ENCODE data around the gene DNAJA2. TPM values are rescaled to one million over a fixed set of nuclear protein-coding genes. Genes with fewer than 3 reads are reported as not detected.
A peak's percentile ranks its signal among the peaks of the same experiment; 100 is the strongest.

The DNAJA2 gene
- total and polyA plus RNA-seq, 7 donors, result 33.6 to 68.7 (median 59.0) TPM

DNA sequence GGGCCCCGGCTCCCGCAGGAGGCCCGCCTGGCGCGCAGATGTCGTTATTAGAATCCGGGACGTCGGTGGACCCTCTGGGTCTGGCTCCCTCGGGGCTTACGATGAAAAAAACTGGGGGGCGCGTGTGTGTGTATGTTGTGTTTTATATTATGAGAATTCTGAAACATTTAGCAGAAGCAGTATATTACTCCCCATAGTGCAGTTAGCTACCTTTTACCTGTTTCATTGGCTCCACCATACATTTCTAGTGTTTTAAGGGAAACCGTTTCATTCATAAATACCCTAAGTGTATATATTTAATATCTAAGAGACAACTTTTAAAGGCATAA lies 486 bp upstream of the DNAJA2 start:
- TF ChIP-seq, protein P1, sequence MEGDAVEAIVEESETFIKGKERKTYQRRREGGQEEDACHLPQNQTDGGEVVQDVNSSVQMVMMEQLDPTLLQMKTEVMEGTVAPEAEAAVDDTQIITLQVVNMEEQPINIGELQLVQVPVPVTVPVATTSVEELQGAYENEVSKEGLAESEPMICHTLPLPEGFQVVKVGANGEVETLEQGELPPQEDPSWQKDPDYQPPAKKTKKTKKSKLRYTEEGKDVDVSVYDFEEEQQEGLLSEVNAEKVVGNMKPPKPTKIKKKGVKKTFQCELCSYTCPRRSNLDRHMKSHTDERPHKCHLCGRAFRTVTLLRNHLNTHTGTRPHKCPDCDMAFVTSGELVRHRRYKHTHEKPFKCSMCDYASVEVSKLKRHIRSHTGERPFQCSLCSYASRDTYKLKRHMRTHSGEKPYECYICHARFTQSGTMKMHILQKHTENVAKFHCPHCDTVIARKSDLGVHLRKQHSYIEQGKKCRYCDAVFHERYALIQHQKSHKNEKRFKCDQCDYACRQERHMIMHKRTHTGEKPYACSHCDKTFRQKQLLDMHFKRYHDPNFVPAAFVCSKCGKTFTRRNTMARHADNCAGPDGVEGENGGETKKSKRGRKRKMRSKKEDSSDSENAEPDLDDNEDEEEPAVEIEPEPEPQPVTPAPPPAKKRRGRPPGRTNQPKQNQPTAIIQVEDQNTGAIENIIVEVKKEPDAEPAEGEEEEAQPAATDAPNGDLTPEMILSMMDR (IDR thresholded peaks at IDR 0.05), result peak in 1 of 4 experiments; percentile 8
- no peak for TF ChIP-seq POLR2AphosphoS5 (IDR thresholded peaks at IDR 0.05)
- Histone ChIP-seq H3K4me1 (peaks cover 0 to 40% (median 32%) of the 10 kb centered on the region in 4 donors), H3K9me3 (no peaks in the 10 kb centered on the region), H3K4me3 (peak overlapping the region; percentile 80 to 95 (median 90)), H3K27me3 (no peaks in the 10 kb centered on the region), H3K27ac (peak overlapping the region; percentile 95 to 99 (median 97)), H3K36me3 (peaks cover 0 to 16% (median 2%) of the 10 kb centered on the region in 4 donors)
- DNase-seq, result no peak
- 1 to 2% methylated on average over 14 of the region's 14 CpGs for WGBS, 2 donors
- intact Hi-C loops (cut with DNase I), result loop anchor here (2.0 kb wide), 3 partner anchors 63 to 285 kb away; partner anchors contain the start of genes C16orf87, ORC6 and VPS35

DNA sequence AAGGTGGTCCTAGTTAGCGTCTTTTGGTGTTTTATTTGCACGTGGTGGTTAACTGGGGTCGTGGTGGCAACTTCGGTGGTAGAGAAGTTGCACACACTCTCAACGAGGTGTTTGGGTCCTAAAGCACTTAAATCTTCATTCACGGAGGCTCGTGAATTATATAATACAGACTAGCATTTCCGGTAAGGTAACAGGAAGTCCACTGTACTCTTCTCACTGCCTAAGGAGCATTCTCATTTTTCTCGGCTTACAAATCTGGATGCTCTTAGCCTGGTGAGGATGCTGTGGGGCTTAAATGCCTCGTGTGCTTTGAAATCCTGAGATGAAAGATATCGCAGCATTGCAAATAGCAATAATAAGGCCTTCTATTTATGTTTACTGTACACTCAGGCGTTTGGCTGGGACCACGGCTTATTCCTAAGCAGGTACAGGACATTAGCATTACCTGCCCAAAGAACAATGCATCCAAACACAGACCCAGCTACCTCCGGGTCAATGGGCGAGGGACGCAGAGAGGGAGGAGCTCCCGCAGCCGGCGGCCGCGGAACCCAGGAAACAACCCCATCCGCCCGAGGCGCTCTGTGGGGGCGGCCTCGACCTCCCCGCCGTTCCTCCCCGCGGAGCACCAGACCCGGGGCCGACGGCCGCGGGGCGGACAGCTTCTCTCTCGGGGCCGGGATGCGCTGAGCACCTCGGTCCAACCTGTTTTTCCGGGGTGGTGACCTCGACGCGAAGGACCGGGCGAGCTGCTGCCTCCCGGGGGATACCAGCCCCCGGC lies 856 bp downstream of the DNAJA2 start:
- intact Hi-C loops (cut with DNase I), result loop anchor here (2.0 kb wide), 3 partner anchors 64 to 284 kb away; partner anchors contain the start of genes C16orf87, ORC6 and VPS35
- Histone ChIP-seq H3K4me1 (peaks cover 0 to 40% (median 32%) of the 10 kb centered on the region in 4 donors), H3K27ac (peak overlapping the region; percentile 95 to 99 (median 97)), H3K9me3 (no peaks in the 10 kb centered on the region), H3K27me3 (no peaks in the 10 kb centered on the region), H3K36me3 (peaks cover 3 to 30% (median 9%) of the 10 kb centered on the region in 4 donors), H3K4me3 (peak overlapping the region; percentile 80 to 95 (median 90))
- DNase-seq, result peak; percentile 65
- WGBS, 2 donors, result 0 to 1% methylated on average over 48 of the region's 48 CpGs
- no peak for TF ChIP-seq POLR2A (IDR thresholded peaks at IDR 0.05)
- TF ChIP-seq POLR2AphosphoS5 (IDR thresholded peaks at IDR 0.05), result no peak
- no peak for TF ChIP-seq EP300 (IDR thresholded peaks at IDR 0.05)
- TF ChIP-seq, protein P1 (IDR thresholded peaks at IDR 0.05), result no peak

DNA sequence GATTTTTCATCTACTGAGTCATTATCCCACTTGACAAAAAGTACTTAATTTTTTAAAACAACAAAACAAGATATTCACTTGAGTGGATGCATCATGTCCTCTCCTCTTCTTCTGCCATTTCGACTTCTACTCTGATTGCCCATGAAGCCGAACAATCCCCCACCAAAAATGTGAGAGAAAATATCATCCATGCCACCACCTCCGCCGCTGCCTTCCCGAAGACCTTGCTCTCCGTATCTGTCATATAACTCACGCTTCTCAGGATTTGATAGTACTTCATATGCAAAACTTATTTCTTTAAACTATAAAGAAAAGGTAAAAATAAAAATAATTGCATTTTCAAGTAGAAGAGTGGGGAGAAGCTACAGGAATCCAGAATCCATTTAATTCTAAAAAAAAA lies 2.2 kb downstream of the DNAJA2 start:
- intact Hi-C loops (cut with DNase I), result no loop called here
- TF ChIP-seq POLR2AphosphoS5 (IDR thresholded peaks at IDR 0.05) (no peak), POLR2A (IDR thresholded peaks at IDR 0.05) (no peak), EP300 (IDR thresholded peaks at IDR 0.05) (no peak)
- TF ChIP-seq, protein P1 (IDR thresholded peaks at IDR 0.05), result no peak
- H3K36me3 ChIP-seq, result peaks cover 17 to 43% (median 22%) of the 10 kb centered on the region in 4 donors
- no peaks in the 10 kb centered on the region for H3K27me3 ChIP-seq
- H3K4me1 ChIP-seq, result peaks cover 0 to 40% (median 32%) of the 10 kb centered on the region in 4 donors
- no peaks in the 10 kb centered on the region for H3K9me3 ChIP-seq
- H3K4me3 ChIP-seq, result no peak overlapping the region
- WGBS, 2 donors, result 94 to 95% methylated on average over 7 of the region's 7 CpGs
- DNase-seq, result no peak
- no peak overlapping the region for H3K27ac ChIP-seq

DNA sequence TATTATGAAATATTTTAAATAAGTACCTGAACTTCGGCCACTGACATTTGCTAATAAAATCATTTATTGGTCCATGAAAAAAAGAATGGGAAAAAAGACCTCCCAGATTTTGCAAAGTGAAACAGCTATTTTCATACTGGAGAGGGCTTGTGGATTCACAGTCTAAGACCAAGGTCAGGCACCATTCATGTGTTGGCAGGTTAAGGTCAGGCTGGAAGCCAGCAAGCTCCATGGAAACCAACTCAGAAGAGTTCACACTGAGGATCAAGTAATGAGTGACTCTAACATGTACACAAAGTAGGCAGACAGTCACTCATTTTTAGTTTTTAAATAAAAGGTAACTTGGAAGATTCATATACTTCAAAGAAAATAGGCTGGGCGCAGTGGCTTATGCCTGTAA lies 3.4 kb downstream of the DNAJA2 start:
- TF ChIP-seq POLR2AphosphoS5 (IDR thresholded peaks at IDR 0.05), result no peak
- no peak for TF ChIP-seq POLR2A (IDR thresholded peaks at IDR 0.05)
- TF ChIP-seq, protein P1 (IDR thresholded peaks at IDR 0.05), result no peak
- no peak for TF ChIP-seq EP300 (IDR thresholded peaks at IDR 0.05)
- intact Hi-C loops (cut with DNase I), result no loop called here
- Histone ChIP-seq H3K4me1 (peaks cover 0 to 40% (median 32%) of the 10 kb centered on the region in 4 donors), H3K27ac (no peak overlapping the region), H3K36me3 (peaks cover 23 to 55% (median 33%) of the 10 kb centered on the region in 4 donors), H3K4me3 (no peak overlapping the region), H3K9me3 (no peaks in the 10 kb centered on the region), H3K27me3 (no peaks in the 10 kb centered on the region)
- 89 to 96% methylated on average over 2 of the region's 2 CpGs for WGBS, 2 donors
- no peak for DNase-seq

Measured in sigmoid colon (tissue), 7 donors.